NOMO-1 (cell line): ENCODE results near the gene CNDP2.
"Not testable (repeated sequence)": the region's sequence is repeated elsewhere in the genome, so short reads cannot be mapped to it uniquely, and the experiment has no call there.

Experiments
- DNase-seq, 2 experiments: peaks; one replicate each; lab custom pipeline; 2025; ENCODE audit not compliant: unreplicated experiment in 2 of 2; lab: John Stamatoyannopoulos, UW

The CNDP2 gene

DNA sequence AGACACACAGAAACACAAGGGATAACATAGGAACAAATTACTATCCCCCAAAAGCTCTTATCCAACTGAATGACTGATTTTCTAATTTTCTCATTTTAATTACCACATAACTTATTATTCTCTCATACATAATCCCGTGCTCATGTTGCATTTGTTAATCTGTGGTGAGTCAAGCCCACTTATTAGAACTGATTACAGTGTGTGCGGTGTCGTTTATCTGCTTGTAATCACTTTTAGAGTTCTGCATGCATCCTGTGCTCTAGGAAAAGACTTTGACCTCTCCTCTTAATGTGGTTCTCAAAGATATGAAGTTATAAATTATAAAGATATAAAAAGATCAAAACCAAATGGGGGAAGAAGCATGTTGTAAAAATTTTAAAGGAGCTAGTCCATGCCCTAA lies 67.8 kb downstream of the CNDP2 start:
- no peak for DNase-seq

DNA sequence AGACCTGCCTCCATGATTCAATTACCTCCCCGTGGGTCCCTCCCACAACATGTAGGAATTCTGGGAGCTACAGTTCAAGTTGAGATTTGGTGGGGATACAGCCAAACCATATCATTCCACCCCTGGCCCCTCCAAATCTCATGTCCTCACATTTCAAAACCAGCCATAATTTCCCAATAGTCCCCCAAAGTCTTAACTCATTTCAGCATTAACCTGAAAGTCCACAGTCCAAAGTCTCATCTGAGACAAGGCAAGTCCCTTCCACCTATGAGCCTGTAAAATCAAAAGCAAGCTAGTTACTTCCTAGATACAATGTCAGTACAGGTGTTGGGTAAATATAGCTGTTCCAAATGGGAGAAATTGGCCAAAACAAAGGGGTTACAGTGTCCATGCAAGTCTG lies 69.0 kb downstream of the CNDP2 start:
- DNase-seq = not testable (repeated sequence)

DNA sequence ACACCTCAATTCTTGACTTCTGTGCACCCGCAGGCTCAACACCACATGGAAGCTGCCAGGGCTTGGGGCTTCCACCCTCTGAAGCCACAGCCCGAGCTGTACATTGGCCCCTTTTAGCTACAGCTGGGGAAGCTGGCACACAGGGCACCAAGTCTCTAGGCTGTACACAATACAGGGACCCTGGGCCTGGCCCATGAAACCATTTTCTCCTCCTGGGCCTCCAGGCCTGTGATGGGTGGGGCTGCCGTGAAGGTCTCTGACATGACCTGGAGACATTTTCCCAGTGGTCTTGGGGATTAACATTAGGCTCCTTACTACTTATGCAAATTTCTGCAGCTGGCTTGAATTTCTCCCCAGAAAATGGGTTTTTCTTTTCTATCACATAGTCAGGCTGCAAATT lies 69.8 kb downstream of the CNDP2 start:
- DNase-seq = not testable (repeated sequence)

DNA sequence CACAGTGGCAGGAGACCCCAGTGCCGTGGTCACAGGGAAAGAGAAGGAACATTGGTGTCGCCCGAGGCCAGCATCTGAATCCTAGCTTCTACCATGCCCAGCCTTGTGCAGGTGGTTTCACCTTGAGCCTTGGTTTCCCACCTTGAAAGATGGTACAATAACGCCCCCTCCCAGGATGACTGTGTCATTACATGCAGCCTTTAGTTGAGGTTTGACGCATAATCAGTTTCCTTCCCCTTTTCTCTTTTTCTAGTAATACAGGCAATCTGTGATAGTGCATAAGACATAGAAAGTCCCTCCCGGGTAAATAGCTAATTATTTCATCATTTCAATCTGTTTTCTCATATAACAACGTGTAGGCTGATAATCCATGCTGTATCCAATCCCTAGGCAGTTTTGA lies 71.7 kb downstream of the CNDP2 start:
- DNase-seq = peak; percentile 27 to 62

DNA sequence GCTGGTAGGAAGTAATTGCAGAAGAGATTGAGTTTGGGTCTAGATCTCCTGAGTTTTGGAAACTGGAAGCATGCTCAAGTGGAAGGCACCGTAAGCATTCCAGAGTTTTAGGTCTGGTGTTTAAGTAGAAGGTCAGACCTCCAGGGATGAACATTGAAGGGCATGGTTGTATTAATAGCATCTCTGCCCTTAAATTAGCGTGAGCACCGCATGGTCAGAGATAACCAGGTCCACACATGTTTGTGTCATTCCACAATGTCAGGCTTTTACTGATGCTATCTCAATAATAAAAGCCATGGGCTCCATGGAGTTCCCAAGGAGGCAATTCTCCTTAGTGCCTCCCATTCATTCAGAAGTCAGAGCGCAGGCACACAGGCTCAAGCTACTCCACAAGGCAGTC lies 73.2 kb downstream of the CNDP2 start:
- no peak for DNase-seq

DNA sequence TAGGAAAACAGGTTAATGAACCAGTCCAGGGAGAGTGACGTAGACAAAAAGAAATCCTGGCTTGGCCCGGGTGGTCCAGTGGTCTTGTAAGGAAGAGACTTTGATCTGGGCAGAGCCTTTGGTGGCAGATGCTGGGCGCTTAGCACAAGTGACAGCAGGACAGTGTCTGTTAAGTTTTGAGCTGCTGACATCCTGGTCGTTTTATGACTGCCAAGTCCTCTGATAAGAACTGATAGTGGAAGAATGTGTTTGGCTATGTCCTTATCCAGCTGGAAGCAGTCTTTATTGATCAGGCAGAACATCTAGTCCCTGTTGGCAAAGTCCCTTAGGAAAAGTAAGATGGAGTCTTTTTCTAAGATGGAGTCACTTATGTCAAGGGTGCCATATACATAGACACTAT lies 74.1 kb downstream of the CNDP2 start:
- no peak for DNase-seq

DNA sequence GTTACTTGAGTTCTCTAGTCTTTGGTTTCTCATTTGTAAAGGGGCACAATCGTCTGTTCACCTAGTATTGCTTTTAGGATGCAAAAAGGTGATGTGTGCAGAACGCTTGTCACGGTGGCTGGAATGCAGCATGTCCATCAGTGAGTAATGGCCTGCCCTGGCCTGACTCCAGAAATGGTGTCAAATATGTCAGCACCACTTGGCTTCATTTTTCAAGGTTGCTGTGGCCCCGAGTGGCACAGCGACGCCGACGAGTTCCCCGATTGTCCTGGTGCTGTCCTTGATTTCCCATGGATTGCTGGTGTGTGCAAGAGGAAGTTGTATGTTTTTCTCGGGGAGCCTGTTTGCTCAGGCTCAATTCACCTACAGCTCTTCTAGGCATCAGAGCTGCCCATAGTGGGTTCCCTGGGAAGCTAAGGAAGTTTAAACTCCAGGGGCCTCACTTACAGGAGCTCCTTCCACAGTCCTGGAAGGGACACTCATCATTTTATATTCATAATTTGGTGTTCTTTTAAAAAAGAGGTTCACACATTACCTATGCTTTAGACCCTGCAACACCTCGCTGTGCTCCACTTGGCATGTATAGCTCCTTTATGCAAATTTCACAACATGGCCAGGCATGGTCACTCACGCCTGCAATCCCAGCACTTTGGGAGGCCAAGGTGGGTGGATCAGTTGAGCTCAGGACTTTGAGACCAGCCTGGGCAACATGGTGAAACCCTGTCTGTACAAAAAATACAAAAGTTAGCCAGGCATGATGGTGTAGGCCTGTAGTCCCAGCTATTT lies 75.9 kb downstream of the CNDP2 start:
- DNase-seq = no peak

DNA sequence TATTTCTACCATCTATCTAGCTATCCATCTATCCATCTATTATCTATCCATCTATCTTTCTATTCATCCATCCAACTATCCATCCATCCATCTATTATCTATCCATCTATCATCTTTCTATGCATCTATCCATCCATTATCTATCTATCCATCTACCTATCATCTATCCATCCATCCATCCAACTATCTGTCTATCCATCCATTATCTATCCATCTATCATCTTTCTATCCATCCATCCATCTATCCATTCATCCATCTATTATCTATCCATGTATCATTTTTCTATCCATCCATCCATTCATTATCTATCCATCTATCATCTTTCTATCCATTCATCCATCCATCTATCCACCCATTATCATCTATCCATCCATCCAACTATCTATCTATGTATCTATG lies 76.9 kb downstream of the CNDP2 start:
- DNase-seq = no peak
